HG03558 (cell line): ENCODE data around the gene PCDH7.

Experiments
- ATAC-seq: cut with Tn5 transposase; IDR thresholded peaks from one replicate; pipeline ENCODE4 v1.9.1; 2021; ENCODE audit warnings: moderate number of reproducible peaks; ENCODE audit not compliant: unreplicated experiment; ENCODE audit errors: extremely low read depth

Gene PCDH7

DNA sequence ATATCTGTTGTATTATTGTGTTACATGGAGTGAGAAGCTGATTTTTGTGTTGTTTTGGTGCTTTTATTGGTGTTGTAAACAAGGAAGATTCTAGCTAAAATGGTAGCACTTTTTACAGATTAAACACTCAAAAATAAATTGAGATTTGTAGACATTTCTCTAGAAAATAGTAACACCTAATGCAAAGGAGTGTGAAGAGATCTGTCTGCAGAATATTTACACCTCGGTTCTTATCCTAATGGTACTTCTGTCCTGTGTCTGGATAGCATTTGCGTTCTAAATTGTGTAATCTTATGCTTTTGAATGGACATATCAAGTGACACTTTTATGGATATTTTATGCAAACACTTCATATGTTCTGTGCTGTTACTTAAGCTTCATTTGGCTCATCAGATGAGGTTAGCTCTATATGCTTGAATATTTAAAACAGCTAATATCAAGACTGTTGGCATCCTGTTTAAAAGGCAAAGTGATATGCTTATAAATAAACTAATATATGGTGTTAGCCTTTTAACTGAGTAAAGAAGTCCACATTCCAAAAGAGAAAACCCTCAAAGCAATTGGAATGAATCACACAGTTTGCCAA, 6.0 kb downstream of the PCDH7 start:
- no peak for ATAC-seq

DNA sequence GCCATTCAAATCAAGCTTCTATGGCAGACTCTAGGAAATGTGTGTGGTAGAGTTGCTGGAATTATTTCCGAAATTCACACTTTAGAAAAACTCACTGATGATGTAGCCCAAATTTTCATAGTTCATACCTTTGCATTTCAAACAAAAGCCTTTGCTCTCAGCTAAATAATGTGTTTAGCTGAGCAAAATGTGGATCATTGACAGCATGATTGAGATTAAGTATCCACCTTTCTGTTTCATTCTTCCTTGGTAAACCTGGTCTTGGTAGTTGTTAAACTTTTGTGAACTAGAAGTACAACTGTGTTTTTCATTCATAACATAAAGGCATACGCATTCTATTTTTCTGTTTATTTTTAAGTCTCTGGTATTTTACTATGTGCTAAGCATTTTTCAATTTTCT, 7.2 kb downstream of the PCDH7 start:
- ATAC-seq = no peak

DNA sequence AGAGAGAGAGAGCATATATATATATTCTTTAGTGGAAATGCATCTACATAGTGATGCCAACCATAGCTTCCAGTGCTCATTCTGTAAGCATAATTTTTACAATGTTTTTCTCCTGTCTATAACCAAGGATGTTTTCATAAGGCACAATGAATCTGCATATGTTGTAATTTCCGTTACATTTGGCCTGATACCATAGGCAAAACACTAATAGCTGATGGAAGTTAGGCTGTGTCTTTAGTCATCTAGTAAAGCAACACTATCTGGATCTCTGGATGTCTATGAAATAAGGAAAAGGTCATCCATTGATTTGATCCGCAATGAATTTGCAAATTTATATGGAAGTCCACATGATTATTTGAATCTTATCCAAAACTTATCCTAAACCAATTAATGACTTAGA, 8.1 kb downstream of the PCDH7 start:
- no peak for ATAC-seq

DNA sequence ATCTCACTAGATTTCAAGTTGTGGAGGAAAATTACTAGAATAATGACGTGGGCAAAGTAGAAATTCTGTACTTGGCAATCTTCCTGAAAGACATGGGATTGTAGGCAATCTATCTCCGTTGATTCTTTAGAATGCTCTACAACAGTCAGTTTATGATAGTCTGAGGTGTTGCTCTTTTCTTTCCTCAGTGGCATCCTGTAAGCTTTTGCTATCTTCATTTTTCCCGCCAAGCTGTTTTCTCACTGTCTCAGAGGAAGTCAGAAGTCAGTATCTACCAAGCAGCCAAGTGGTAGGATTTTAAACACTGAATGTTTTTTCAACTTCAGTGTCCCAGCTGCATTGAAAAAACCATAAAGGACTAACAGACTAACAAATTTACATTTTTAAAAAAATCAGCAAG, 23.7 kb downstream of the PCDH7 start:
- no peak for ATAC-seq

DNA sequence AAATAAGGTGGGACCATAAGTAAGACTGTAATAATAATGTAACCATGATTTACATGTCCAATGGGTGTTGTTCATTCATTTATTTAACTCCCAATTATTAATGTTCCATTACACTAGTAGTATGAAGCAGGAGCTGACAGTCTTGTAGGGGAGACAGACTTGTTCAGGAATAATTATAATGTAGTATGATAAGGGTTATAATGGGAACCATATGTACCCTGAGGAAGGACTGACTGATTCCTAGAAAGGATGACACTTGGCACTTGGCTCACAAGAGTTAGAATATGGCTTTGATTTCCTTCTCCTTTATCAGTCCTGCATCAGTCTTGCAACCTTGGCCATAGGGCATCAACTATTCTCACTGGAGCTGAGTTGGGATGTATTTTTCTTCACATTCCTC, 24.2 kb downstream of the PCDH7 start:
- no peak for ATAC-seq

DNA sequence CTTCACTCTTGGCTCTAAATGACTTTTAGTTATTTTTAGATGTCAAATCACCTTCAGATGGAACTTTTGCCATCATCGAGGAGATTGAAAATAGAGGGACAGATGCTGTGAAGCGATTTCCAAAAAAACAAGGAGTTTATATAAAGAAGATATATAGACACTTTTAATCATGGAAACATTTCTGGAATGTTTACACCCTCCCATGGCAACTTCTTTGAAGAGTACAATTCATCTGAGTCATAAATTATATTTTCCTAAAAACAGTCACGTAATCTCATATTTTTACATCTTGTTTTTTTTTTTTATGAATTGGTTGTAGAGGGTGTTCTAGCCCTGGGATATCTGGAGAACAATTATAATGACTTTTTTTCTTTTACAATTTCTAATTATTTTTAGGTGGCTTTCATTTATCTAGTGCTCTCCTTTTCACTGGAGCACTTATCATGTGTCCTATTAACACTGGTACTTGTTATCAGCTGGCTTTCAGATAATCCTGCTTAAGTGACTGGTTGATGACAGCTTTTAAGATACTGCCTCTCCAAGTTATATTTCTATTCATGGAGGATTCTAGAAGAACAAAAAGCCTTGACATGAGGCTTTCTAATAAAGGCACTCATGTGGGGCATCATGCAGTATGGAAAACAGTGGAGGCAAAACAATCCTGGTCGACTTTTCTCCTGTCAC, 24.9 kb downstream of the PCDH7 start:
- ATAC-seq = no peak

DNA sequence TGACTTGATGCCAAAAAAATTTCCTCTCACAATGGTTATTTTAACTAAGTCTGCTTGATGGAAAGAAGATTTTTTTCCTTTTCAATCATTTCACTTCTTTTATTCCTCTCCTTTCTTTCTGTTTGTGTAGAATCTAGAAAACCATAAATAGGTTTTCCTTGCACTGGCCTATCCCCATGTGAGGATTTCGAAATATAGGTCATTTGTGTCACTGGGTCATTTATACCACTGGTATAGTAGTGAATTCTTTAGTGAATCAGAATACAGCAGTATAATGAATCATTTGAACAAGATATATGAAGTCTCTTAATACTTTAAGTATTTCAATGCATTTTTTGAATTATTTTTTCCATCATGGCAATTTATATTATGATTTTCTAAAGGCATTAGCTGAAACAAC, 26.6 kb downstream of the PCDH7 start:
- ATAC-seq = no peak

DNA sequence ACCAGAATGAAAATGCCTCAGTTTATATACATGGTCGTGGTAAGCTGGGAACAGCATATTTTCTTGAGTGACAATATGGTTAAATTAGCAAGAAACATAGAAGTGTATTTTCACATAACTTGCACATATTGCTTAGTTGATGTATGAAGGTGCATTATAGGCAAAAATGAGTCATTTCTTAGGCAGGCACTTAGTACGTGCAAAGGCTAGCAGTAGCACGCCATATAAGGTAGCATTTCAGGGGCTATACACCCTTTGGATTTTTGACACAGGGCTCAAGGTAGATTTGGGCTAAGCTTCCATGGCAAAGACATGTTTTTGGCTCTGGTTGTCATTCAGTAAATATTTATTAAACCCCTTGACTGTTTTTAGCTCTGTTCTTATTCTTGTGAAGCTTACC, 33.1 kb downstream of the PCDH7 start:
- no peak for ATAC-seq

DNA sequence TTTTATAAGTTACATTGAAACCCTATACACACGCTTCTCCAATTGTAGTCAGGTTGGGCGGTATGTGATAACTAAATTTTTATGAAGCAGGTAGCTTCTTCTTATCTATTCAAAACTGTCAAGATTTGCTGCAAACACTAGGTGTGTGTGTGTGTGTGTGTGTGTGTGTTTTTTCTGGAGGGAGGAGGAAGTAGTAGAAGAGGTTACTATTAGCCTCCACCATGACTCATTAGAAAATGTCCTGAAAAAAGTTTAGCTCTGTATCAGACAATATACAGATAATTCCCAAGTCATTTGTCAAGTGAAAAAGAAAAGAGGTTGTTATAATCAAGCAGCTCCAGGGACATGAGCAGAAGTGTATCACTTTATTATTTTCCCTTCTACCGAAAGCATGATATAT, 33.9 kb downstream of the PCDH7 start:
- no peak for ATAC-seq

DNA sequence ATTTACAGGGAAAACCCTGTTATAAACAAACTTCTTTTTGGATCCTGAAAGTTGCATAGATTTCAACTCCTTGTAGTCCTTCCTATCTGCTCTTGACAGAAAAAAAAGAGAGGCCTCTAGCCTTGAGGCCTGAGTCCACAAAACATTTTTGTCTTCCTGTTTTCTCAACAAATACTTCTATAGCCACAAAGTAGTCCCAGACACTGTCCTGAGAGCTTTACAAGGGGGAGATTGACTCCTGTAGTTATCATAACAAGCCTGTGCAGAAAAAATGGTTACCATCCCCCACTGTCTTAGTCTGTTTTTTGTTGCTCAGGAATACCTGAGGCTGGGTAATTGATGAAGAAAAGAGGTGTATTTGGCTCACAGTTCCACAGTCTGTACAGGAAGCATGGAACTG, 35.2 kb downstream of the PCDH7 start:
- no peak for ATAC-seq

DNA sequence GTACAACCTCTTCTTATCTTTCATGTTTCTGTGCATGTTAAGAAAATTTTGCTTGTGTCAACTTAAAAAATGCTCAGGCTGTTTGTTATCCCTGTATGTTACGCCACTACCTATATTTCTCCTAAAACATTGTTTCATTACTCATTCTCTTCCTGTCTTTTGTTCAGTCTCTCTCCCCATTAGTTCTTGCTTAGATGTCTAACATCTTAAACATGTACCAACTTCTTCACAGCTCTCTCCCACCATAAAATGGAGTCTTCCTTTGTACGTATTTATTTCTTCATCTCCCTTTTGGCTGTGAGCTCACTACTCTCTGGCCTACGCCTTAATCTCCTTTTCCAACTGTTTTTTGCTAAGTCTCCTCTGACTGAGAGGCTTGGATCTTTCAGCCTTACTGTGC, 36.4 kb downstream of the PCDH7 start:
- ATAC-seq = no peak

DNA sequence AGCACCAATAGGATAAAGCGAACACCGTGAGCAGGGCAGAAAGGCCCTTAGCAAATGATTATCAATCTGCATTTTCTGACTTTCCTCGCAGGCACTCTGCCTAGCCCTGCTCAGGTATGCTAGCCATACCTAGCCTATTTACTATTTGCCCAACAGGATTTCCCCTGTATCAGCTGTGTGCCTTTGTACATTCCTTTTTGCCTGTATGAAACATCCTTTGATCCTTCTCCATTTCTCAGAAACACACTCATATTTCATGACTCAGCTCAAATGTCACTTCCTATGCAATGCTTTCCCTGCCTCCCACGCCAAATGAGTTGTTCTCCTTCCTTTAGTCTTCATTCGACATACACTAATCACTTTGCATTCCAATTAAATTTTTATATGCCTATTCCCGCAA, 37.2 kb downstream of the PCDH7 start:
- no peak for ATAC-seq

DNA sequence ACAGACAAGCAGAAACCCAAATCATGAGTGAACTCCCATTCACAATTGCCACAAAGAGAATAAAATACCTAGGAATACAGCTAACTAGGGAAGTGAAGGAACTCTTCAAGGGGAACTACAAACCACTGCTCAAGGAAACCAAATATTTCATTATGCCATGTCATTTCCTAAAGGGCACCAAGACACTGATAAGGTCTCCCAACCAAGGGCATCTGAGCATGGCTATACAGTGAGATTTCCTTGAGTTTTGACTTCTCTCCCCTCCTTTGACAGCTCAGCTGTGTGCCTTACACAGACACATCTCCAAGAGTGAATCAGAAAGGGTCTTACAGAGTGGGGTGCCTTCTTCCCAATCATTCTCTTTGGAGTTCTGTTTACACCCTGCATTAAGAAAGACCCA, 40.4 kb downstream of the PCDH7 start:
- ATAC-seq = no peak

DNA sequence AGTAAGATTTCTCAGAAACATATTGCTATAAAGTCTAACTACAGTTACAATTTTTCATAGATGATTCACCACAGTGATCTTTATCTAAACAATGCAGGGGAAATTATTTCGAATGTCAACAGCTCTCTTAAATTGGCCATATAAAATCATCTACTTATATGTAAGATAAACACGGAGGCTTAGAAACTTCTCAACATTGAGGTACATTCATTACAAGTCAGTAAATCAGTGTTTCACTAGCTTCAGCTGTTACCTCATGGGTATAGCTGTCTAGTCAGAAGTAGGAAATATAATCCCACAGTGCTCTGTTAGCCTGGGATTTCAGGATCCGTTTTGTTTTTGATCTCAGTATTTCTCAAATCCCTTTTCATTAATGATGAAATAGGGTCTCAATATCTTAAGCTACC, 43.2 kb downstream of the PCDH7 start:
- ATAC-seq = no peak

DNA sequence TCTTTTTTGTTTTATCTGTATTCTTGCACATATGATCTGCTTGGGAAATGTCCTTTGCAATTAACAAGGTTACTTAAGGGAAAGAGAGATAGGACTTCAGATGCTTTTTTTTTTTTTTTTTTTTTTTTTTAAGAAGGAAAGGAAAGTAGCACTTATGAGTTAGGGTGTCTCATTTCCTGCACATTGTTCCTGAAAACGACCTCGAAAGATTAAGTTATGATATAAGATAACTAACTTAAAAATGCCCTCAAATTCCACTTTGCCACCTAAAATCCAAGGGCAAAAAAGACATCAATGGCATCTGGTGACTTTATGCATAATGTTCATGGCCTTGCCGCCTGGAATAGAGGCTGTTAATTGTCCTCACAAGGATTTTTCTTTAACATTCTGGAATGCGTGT, 44.9 kb downstream of the PCDH7 start:
- ATAC-seq = no peak

DNA sequence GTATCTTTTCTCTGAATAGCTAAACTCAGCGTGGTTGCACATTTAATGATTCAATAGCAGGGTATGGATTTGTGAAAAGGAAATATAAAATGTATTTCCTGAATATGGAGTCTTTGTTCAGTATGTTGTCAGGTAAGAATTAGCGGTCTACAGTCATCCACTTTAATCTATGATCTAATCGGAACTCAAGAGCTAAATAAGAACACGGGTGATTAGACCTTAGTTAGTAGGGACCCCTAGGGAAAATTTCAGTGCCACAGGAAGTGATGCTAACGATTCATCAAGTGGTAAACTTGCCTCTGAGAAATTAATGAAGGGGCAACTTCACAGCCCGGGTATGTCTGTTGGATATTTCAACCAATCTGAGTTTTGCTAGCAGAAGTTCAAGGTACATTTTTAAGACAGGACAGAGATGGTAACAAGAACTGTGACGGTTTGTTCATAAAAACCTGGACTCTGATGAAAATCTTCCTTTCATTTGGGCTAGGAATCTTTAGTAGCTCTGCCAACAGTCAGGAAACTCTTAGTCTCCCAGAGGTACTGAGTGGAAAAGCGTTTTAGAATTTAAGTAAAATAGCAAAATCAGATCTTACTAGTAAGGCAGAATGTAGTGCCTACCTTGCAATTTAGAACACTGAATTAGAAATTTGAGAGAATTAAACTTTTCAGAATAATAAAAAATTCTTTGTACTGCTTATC, 47.1 kb downstream of the PCDH7 start:
- no peak for ATAC-seq

DNA sequence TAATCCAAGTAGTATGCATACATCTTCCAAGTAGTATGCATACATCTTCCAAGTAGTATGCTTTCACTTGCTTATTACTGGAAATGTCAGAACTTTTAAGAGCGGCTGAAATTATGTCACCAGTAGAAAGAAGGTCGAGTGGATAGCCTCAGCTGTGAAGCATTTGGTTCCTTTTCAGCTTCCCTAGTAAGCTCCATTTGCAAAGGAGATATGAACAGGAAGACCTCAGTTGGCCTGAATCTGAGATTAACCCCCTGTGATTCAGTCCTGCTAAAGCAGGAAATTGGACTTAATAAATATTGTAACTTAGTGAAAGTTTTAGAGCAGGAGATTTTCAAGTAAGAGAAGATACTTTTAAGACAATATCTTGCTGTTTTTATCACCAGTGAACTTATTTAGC, 48.1 kb downstream of the PCDH7 start:
- no peak for ATAC-seq

DNA sequence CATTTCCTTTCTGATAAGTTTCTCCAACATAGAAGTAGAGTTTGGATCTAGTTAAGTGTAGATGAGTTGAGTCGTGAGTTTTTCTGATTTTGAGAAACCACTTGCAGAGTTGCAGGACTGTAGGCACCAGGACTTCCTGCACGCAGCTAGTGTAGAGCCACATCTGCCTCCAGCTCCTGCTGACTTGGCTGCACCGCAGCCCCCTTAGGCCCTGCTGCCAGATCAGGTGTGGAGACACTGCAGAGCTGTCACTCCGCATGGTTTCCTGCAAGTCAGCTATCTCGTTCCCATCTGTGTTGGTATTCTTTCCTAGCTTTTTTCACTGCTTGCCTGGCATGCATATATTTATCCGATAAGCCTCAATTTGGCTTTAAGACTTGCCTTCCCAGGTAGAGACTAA, 48.9 kb downstream of the PCDH7 start:
- ATAC-seq = no peak

DNA sequence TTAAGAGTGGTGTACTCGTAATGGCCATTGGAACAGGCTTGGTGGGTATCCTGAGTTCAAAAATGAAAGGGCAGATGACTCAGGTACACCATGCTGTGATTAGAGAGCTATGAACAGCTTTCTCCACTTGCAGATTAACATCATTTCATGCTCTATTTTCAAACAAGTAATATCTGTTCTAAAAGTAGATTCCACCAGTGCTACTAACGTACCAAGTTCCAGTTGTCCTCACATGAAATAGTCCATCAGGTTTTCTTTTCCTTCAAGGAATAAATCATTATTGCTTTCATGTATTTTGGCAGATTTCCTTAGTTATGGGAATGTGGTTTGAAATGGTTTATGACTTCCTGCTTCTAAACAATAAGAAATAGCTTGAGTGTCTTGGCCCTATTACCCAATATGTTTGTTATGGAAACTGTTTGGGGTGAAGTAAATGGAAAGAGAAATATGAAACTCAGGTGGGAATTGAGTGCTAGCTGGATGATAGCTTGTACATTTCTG, 49.9 kb downstream of the PCDH7 start:
- no peak for ATAC-seq

DNA sequence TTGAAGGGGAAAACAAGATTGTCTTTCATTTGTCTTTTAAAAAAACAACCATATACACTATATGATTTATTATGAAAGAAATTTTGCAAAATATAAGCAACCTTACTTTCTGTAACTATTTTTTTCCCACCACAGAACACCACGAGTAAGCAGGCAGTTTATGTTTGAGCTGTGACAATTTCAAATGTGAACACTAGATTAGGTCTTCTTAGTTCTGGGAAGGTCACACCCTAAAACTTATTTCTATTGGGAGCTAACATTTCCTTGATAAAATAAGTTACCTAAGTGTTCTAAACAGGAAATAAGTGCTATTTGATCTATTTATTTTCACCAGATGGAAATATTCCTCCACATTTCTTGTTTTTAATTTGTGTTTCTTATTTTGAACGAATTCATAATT, 50.6 kb downstream of the PCDH7 start:
- no peak for ATAC-seq

DNA sequence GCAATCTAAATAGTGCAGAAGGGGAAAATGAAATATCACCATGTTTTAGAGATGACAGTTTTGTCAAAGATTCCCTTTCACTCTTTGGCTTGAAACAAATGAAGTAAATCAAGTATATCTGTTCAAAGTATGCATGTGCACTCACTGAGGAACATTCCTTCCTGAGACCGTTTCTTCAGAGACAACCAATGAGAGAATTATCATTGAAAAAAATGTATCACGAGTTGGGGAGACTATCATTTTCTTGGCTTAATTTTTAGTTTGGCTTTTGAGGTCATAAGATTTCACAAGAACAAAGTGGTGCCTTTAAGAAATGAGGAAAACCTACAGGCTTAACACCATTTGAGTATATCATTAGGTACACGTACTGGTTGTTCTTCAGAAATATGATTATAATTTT, 56.3 kb downstream of the PCDH7 start:
- ATAC-seq = no peak

DNA sequence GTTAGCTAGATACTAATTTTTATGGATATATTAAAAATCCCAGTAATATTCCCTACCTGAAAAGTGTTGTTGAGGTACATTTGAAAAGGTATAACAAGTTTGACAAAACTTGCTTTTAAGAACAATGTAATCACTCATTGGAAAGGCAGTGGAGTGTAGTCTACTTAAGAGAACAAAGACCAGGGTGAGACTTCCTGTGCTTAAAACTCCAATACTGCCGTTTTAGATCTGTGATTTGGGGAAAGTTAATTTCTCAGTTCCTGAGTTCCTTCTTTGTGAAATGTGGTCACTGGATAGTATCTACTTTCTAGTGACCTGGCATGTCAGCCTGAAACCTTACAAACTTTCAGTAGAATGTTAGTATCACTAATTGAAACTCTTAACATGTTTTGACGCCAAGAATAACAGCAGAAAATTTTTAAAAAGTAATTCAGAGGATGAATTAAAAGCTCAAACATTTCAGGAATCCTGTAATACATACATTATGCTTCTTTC, 56.8 kb downstream of the PCDH7 start:
- ATAC-seq = no peak
